Glomerular visceral epithelial cell (primary cell): ENCODE results near the gene RIMS1.
A peak's percentile ranks its signal among the peaks of the same experiment; 100 is the strongest.

ENCODE experiments used
- DNase-seq: peaks from one replicate; pipeline ENCODE4 v3.0.0-alpha.2; 2016; ENCODE audit errors: extremely low spot score

Gene RIMS1, protein sequence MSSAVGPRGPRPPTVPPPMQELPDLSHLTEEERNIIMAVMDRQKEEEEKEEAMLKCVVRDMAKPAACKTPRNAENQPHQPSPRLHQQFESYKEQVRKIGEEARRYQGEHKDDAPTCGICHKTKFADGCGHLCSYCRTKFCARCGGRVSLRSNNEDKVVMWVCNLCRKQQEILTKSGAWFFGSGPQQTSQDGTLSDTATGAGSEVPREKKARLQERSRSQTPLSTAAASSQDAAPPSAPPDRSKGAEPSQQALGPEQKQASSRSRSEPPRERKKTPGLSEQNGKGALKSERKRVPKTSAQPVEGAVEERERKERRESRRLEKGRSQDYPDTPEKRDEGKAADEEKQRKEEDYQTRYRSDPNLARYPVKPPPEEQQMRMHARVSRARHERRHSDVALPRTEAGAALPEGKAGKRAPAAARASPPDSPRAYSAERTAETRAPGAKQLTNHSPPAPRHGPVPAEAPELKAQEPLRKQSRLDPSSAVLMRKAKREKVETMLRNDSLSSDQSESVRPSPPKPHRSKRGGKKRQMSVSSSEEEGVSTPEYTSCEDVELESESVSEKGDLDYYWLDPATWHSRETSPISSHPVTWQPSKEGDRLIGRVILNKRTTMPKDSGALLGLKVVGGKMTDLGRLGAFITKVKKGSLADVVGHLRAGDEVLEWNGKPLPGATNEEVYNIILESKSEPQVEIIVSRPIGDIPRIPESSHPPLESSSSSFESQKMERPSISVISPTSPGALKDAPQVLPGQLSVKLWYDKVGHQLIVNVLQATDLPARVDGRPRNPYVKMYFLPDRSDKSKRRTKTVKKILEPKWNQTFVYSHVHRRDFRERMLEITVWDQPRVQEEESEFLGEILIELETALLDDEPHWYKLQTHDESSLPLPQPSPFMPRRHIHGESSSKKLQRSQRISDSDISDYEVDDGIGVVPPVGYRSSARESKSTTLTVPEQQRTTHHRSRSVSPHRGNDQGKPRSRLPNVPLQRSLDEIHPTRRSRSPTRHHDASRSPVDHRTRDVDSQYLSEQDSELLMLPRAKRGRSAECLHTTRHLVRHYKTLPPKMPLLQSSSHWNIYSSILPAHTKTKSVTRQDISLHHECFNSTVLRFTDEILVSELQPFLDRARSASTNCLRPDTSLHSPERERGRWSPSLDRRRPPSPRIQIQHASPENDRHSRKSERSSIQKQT (N-terminal part only)

DNA sequence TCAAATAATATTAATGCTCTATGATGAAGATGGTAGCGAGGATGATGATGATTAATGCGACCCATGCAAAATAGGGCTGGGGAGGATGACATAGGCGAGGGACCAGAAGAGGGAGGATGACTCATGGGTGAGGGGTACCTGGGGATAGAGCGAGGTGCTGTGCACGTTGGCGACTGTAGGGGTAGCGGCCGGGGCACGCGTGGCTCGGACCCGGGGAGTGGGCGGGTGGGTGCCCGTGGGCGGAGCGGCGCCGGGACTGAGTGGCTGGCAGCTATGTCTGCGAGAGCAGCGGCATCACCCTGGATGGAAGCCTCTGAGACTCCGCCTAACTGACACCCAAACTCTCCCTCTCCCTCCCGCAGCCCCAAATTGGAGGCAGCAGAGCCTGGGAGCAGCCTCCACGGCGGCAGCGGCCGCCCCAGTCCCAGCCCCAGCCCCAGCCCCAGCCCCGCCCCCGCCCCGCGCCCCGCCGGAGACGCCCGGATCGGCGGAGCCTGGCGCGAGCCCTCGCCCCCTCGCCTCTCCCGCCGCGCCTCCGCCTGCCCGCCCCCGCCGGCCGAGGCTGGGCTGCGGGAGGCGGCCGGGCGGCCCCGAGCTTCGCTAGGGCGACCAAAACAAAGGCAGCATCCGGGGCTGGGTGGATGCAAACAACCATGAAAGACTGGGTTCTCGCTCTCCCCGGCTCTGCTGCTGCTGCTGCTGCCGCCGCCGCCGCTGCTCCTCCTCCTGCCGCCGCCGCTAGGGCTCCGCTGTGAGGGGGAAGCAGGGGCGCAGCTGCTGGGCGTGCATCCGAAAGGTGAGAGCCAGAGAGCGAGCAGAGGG lies at the start of gene RIMS1:
Gene RIMS1, plus strand, starts transcription at position 367 of the 822 bp plus-strand sequence. CDS start 474 bp downstream, outside the sequence.
- peak; percentile 61 for DNase-seq

DNA sequence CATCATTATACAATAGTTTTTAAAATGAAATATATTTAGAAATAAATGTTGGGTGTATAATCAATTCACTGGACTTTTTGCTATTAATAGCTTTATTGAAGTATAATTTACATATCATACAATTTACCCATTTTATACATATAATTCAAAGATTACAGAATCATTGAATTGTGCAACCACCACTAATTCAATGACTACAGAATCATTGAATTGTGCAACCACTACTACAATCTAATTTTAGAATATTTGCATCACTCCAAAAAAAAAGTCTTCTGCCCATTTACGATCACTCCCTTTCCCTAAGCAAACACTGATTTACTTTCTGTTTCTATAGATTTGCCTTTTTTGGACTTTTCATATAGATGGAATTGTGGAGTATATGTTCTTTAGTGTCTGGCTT lies 35.1 kb upstream of the RIMS1 start:
- DNase-seq: no peak

DNA sequence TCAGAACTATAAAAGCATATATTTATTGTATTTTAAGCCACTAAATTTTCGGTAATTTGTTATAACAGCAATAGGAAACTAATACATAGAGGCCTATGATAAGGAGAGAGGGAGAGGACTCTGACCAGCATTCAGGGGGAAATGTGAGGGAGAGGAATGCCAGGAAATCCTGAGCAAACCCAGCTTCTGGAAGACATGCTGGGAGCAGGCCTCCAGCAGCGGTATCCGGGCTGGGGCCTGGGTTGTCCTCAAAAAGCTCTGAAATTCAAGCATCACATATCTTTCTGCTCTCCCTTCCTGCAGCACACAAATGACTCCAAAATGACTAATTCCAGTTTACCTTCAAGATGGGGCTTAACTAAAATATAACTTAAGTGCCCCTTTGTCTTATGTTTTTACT lies 33.4 kb upstream of the RIMS1 start:
- no peak for DNase-seq

DNA sequence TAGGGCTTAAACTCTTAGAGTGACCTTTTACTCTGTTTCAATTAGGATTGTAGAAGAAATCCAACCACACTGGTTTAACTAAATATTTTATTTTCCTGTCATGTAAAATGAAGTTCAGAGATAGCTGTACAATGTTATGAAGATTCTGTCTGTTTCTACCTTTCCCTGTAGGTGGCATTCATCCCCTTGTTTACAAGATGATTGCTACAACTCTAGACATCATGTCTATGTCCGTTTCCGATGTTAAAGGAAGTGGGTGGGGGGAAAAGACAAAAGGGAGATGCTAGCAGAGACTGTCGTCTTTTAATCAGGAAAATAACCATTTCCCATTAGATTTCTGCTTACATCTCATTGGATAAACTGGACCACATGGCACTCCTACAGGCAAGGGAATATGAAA lies 30.9 kb upstream of the RIMS1 start:
- peak; percentile 11 for DNase-seq

DNA sequence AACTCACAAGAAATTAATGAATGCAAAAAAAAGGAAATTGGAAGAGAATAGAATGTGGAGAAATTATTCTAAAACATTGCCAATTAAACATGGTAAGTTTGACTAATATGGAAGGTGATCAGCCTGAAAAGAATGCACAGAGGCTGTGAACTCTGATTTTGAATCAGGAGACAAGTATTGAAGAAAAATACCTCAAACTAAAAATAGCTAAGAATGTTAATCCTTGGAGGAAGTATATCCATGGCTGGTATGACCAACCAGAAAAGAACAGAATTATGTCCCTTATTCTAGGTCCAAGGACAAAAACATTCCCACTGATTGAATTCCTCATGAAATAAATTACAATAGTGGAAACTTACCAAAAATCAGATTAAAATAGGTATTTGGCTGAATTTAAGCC lies 7.3 kb upstream of the RIMS1 start:
- DNase-seq: no peak

DNA sequence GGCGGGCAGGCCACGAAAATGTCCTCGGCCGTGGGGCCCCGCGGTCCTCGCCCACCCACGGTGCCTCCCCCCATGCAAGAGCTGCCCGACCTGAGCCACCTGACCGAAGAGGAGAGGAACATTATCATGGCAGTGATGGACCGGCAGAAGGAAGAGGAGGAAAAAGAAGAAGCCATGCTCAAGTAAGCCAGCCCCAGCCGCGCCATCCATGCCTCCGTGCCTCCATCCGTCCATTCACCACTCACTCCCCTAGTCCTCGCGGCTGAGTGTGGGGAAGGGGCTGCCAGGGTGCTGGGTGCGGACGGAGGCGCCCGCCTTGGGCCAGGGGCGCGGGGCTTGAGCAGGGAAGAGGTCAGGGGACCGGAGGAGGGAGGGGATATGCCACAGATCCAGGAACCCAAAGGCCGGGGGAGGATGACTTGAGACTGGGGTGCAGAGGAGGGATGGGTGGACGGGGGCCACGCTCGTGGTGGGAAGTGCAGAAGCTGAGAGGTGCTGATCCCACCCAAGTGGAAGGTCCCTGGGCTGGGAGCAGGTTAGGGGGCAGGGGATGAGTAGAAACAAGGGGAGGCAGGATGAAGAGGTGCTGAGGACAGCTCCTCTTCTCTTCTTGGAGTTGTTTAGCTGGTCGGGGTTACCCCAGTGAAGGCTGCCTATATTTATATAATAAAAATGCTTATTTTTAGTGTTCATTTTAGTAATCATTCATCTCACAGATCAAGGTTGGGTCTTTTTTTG lies 825 bp downstream of the RIMS1 start:
- no peak for DNase-seq

DNA sequence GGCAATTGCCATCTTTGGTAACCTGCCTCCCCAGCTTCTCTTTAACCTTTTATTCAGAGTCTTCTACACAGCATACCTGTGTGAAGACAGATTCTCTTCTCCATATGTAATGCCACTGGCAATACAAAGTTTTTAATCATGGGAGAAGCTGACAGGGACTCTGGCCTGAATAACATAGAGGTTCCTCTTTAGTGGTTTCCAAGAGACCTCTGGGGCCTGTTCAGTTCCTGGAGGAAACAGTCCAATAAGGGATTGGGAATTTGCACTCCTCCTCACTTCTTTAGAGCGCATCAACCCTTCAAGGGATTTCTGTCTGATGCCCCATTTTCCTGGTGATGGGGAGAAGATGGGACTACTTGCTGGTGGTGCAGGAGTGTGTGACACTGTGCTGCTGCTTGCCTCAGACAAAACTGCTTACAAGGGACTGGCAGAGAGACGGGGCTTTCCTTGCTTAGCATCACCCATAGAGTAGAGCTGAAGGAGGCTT lies 1.4 kb downstream of the RIMS1 start:
- DNase-seq: no peak

DNA sequence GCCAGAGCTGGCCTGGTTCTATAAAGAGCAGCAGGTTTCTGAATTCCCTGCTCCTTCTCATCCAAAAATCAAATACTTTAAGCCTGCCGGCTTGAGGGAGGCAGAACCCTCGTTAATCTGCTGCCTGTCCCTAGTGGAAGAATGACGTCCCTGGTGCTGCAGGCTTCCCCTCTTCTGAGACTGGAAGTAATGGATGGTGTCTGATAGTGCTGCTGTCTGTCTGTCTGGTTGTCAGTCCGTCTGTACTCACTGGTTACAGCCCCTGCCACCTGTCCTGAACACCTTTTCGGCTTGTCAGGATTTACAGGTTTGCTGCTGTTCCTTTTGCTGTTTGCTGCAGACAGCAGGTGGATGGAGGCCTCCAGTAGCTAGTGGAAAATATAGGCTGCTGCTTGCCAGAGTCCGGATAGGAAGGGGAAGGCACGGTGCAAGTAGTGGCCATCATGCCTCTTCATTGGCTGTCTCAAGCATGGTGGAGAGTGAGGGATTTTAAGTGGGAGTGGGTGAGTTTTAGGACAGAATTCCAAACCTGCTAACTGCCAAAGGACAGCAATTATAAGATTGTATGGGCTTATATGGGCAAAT lies 2.5 kb downstream of the RIMS1 start:
- DNase-seq: no peak

DNA sequence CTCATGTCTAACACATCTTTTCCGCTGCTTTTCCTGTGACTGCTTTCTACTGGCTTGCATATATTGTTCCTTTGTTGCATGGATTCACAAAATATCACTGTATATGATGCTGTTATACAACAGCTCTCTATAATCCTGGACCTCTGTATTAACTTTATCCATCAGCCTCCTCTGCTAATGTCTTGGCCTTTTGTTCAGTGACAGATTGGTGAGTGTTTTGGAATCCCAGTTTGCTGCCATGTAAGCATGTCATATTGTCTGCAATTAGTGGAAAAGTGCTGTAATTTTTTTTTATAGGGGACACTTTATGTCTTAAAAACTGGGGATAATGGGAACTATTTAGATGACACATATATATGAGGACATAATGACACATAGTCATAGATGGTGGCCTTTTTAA lies 3.0 kb downstream of the RIMS1 start:
- no peak for DNase-seq

DNA sequence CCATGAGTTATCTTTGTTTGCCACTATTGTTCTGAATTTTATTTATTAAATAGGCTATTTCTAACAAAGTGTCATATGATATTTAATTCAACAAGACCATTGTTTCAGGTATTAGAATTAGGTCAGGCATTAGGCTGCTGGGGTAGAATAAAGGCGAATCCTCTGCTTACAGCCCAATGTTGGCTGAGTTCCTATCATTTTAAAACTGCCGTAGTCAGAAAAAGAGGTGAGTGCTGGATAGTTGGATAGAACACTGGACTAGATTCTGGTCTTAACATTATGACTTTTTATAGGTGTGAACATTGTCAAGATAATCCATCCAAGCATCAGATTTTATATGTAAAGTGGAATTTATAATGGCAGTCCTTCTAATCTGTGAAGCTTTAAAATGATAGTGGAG lies 6.3 kb downstream of the RIMS1 start:
- DNase-seq: no peak

DNA sequence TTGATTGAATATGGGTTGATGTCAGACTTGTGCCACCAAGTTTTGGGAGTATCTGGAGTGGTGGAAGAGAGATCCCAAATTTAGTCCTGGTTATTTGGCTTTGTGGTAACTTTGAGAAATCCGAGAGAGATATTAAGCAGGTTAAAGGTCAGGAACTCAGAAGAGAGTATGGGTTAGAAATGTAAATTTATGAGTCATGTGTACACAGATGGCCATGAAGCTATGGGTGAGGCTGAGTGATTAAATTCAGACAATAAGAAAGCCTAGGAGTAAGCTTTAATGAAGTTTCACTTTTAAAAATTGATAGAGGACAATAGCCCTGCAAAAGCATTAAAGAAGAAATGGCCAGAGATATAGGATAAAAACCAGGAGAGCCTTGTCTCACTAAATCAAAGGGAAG lies 14.3 kb downstream of the RIMS1 start:
- no peak for DNase-seq

DNA sequence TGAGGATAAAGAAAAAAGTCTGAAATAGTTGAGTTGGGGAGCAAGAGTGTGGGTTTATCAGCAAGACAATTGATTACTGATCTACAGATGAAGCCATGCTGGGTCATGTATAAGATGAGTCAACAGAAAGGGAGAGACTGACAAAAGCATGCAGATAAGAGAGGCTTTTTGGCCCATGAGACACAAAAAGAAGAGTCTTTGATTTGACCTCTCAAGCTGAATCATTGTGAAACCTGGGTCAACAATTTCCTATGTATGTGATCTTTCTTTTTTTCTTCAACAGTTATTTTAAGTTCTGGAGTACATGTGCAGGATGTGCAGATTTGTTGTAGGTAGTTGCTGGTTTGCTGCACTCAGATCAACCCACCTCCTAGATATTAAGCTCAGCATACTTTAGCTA lies 15.9 kb downstream of the RIMS1 start:
- no peak for DNase-seq

DNA sequence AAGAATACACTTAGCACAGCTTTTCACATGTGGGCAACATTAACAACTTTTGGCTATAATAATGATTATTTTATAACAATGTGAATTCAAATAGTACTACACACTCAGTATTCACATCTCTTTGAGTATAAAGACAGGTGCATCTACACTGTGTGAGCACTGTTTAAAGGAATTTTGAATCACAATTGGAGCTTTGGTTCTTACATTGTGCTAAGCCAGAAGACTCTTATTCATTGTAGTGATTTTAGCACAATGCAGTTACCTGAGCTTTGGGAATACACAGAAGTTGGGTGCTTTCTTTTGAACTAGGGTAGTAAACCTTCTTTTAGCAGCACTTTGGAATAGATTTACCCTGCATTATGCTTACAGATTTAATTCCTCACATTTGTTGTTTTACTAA lies 20.5 kb downstream of the RIMS1 start:
- no peak for DNase-seq

DNA sequence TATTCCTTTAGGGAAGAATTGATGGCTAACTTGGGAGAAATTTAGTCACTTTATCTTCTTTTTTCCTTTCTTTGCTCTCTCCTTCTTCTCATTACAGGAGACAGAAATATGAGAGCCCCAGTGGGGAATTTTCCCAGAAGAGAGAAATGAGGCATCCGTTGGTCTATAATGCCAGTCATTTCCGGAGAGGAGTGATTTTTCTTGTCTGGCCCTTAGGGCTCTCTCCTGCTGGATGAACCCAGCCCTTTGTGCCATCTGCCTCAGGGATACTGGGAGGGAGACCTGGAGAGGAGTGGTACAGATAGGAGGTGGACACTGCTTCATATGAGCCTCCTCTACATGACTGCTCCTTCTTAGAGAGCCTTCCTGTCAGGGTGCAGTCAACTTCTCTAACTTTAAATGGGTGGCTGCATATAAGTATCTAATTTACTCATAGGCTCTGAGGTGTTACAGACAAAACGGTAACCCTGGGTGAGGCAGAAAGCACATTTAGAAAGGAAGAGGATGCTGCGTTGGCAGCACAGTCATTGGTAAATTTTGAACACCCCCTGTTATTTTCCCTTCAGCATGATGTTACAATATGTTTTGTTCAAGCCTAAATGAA lies 21.9 kb downstream of the RIMS1 start:
- no peak for DNase-seq

DNA sequence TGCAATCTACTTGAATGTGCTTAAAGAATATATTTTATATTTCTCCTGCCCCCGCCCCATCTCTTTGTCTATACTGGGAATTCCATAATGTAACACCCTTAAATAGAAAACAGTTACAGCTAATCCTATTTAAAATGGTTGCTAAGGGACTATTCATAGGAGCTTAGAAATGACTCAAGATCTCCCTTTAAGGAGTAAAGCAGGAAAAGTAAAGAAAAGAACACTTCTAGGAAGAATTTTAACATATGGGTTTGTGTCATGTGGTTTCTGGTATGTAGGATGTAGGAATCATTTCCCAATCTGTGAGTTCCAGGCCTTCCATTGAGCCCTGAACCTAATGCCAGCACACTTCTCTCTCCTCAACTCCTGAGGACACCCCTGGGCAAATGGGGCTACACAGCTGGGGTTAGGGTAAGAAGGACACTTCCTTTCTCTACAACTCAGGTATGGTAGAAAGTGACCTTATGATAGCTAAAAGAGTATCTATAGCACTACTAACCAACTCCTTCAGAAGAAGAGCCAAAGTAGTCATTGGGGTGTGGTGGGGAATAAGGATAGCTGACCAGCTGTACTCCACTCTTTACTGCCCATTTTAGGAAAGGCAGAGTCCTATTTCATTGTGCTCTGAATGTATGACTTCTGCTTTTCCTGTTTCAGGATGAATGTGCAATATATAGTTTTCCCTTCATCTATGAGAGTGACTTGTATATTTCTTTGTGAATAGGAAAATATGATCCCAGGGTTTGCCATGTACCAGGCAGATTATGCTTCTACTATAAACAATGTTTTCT lies 27.3 kb downstream of the RIMS1 start:
- no peak for DNase-seq

DNA sequence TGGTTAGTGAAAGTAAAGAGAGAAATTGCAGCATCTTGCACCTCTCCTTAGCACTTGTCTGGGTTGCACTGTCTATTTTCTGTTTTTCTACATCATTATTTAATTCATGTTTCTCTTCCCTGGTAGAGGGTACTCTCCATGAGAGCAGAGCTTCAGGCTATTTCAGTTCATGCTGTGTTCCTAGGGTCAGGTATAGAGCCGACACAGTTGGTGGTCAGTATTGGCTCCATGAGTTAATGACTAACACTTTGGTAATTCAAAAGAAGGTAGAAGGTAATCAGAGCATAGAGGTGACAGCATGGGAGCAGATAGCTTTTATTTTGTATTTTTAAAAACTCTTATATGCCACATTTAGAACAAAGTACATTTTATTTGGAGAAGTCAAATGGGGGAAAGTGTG lies 42.7 kb downstream of the RIMS1 start:
- DNase-seq: no peak

DNA sequence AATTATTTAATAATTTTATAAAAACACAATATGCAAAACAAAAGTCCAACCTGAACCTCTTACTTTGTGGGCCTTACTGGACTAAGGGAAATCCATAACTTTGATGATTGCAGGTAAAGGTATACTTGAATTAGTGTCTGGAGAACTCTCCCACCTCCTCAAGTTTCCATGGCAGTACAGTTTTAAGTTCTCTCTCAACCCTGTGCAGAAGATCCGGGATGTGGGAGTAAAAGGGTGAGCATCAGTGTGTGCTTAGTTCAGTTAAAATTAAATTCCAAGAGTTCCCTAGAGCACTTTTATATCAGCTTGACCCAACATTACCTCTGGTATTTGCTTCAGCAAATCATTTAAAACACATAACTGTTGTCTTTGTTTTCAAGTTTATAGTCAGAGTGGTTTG lies 47.5 kb downstream of the RIMS1 start:
- DNase-seq: no peak

DNA sequence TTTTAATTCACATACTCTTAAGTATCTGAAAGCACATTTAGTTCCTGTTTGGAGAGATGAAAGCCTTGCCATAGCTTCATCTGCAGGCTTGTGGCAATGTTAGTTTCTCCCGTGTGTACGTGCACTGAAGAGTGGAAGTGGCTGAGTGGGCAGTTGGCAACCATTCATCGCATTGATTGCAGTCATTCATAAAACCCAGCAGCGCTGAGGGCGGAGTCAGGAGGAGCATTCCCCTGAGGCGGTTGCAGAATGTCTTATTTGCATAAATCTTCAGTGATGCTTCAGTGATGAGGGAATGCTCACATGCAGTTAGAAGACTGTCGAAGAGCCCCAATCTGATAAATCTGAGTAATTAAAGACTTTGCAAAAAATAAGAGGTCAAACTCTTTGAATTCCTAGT lies 79.1 kb downstream of the RIMS1 start:
- no peak for DNase-seq

DNA sequence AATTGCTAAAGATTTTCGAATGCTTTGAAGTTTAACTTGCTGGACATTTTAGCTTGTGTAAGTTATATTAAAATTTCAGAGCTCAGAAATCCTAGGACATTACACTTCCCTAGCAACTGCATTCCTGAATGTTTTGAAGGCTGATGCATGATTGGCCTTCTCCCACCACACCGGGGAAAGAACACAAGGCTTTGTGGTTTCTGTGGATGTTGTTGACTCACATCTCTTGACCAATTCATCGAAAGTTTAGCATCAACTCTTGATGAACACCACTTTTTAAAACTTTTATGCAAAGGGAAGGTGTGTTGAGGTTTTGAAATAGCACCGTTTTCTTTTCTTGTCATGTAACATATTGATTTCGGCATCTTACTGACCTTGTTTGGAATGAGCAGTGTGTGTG lies 81.1 kb downstream of the RIMS1 start:
- peak; percentile 77 for DNase-seq
